Effector memory CD4-positive, alpha-beta T cell (primary cell): Measurements from ENCODE around the gene ADGRG4.
"Not testable (repeated sequence)": the region's sequence is repeated elsewhere in the genome, so short reads cannot be mapped to it uniquely, and the experiment has no call there.

Source experiments
- DNase-seq, 3 donors: peaks; one replicate each; pipeline ENCODE4 v3.0.0-alpha.2; 2020
- H3K27ac ChIP-seq: 2 replicates; pipeline ENCODE4 v1.7.0; 2013; ENCODE audit warnings: mild to moderate bottlenecking, low read length, moderate library complexity; ENCODE audit not compliant: insufficient read depth, poor library complexity, severe bottlenecking
- H3K27me3 ChIP-seq: replicated peaks from 2 replicates; pipeline ENCODE4 v1.7.0; 2013; ENCODE audit warnings: mild to moderate bottlenecking, low read length; ENCODE audit not compliant: insufficient read depth, control insufficient read depth, poor library complexity, severe bottlenecking
- H3K36me3 ChIP-seq: 2 replicates; pipeline ENCODE4 v1.7.0; 2013; ENCODE audit warnings: mild to moderate bottlenecking, low read length, moderate library complexity; ENCODE audit not compliant: control insufficient read depth, insufficient read depth
- H3K4me1 ChIP-seq: 2 replicates; pipeline ENCODE4 v1.7.0; 2013; ENCODE audit warnings: low read length, mild to moderate bottlenecking; ENCODE audit not compliant: control insufficient read depth, insufficient read depth, poor library complexity, severe bottlenecking
- H3K4me3 ChIP-seq: 2 replicates; pipeline ENCODE4 v1.7.0; 2013; ENCODE audit warnings: low read length, low read depth, mild to moderate bottlenecking; ENCODE audit not compliant: insufficient read depth, poor library complexity, severe bottlenecking
- H3K9me3 ChIP-seq: 2 replicates; pipeline ENCODE4 v1.7.0; 2013; ENCODE audit warnings: mild to moderate bottlenecking, low read length, moderate library complexity; ENCODE audit not compliant: control insufficient read depth
- total RNA-seq, 3 donors: gene quantifications; one replicate each; lab custom pipeline; 2026; lab: John Stamatoyannopoulos, UW

ADGRG4 gene, protein sequence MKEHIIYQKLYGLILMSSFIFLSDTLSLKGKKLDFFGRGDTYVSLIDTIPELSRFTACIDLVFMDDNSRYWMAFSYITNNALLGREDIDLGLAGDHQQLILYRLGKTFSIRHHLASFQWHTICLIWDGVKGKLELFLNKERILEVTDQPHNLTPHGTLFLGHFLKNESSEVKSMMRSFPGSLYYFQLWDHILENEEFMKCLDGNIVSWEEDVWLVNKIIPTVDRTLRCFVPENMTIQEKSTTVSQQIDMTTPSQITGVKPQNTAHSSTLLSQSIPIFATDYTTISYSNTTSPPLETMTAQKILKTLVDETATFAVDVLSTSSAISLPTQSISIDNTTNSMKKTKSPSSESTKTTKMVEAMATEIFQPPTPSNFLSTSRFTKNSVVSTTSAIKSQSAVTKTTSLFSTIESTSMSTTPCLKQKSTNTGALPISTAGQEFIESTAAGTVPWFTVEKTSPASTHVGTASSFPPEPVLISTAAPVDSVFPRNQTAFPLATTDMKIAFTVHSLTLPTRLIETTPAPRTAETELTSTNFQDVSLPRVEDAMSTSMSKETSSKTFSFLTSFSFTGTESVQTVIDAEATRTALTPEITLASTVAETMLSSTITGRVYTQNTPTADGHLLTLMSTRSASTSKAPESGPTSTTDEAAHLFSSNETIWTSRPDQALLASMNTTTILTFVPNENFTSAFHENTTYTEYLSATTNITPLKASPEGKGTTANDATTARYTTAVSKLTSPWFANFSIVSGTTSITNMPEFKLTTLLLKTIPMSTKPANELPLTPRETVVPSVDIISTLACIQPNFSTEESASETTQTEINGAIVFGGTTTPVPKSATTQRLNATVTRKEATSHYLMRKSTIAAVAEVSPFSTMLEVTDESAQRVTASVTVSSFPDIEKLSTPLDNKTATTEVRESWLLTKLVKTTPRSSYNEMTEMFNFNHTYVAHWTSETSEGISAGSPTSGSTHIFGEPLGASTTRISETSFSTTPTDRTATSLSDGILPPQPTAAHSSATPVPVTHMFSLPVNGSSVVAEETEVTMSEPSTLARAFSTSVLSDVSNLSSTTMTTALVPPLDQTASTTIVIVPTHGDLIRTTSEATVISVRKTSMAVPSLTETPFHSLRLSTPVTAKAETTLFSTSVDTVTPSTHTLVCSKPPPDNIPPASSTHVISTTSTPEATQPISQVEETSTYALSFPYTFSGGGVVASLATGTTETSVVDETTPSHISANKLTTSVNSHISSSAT (N-terminal part only)
- total RNA-seq: 0 reads per million in 3 donors

DNA sequence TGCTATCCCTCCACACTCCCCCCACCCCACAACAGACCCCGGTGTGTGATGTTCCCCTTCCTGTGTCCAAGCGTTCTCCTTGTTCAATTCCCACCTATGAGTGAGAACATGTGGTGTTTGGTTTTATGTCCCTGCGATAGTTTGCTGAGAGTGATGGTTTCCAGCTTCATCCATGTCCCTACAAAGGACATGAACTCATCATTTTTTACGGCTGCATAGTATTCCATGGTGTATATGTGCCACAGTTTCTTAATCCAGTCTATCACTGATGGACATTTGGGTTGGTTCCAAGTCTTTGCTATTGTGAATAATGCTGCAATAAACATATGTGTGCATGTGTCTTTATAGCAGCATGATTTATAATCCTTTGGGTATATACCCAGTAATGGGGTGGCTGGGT, at the start of gene ADGRG4:
ADGRG4 (plus strand) TSS at position 243 of the 400 bp plus-strand sequence. CDS start 7,815 bp downstream, outside the sequence.
- not testable (repeated sequence) for H3K4me1 ChIP-seq, DNase-seq

DNA sequence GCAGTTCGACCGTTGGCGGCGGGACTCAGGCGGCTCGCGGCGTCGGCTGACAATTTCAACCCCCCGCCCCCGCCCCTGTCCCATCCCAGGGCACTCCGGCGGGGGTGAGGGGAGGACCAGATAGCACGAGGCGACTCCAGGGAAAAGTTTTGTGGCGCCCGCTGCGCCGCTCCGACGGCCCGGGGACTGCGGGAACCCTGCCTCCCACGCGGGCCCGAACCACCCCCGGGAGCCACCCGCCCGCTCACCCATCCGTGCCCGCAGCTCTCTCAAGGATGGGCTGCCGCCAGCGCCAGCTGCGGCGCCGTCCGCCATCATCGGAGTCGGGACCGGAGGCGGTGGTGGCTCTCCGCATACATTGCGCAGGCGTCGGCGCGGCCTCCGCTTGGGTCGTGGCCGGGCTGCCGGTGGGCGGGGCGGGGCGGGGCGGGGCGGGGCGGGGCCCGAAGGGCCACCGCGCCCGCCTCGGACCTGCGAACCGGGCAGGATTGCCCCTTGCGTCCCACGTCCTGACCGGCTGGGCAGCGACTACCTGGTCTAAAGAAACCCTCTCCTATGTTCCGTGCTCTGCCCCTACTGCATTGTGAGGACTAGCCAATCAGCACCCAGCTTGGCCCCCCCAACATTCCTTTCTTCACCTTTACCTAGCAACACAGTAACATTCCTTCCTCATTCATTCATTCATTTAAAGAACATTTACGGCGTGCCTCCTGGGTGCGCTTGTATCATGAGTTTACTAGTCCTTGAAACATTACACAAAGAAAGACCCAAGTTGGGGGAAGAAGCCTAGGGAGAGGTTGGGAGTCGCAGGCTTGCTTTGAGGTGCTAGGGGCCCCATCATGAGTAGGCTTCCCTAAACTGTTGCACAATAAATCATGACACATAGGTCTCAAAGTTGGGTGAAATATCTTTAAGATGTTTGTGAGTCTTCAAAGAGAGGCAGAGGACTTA, 49.4 kb upstream of the ADGRG4 start, which contains the start of gene MAP7D3:
MAP7D3 (minus strand) TSS at position 360 of the 951 bp plus-strand sequence; CDS start at position 318, 42 bp downstream.
- peak; percentile 47 to 60 (median 55) for DNase-seq

More for the DNA sequence above, at the start of gene ADGRG4:
- not testable (repeated sequence) for H3K27ac ChIP-seq, H3K27me3 ChIP-seq, H3K4me3 ChIP-seq, H3K9me3 ChIP-seq, H3K36me3 ChIP-seq

DNA sequence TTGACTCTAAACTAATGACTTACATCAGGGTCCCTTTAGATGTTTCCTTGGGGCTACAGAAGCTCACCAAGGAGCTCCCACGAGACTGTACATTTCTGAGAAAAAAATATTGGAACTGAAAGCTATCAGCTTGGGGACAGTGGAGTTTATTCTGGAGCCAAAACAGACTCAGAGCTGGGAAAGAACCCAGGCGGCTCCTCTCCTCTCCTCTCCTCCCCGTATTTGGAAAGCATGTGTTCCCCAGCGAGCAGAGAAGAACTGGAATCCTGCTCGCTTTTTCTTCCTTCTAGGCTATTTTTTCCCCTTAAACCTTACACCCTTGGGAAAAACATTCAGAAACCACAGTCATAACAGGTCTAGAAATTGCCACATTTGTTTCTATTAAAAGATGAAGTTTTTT, 45.2 kb upstream of the ADGRG4 start:
- DNase-seq: no peak
- no peaks in the 10 kb centered on the region for H3K4me1 ChIP-seq
- no peaks in the 10 kb centered on the region for H3K27me3 ChIP-seq
- H3K4me3 ChIP-seq: no peak overlapping the region
- no peaks in the 10 kb centered on the region for H3K9me3 ChIP-seq
- H3K27ac ChIP-seq: no peak overlapping the region
- H3K36me3 ChIP-seq: no peaks in the 10 kb centered on the region

More for the DNA sequence above, 49.4 kb upstream of the ADGRG4 start, which contains the start of gene MAP7D3:
- no peaks in the 10 kb centered on the region for H3K27me3 ChIP-seq
- H3K27ac ChIP-seq: peak within 1 kb of the TSS; percentile 57
- peak within 1 kb of the TSS; percentile 68 for H3K4me3 ChIP-seq
- no peaks in the 10 kb centered on the region for H3K9me3 ChIP-seq
- H3K4me1 ChIP-seq: no peaks in the 10 kb centered on the region
- no peaks in the 10 kb centered on the region for H3K36me3 ChIP-seq

DNA sequence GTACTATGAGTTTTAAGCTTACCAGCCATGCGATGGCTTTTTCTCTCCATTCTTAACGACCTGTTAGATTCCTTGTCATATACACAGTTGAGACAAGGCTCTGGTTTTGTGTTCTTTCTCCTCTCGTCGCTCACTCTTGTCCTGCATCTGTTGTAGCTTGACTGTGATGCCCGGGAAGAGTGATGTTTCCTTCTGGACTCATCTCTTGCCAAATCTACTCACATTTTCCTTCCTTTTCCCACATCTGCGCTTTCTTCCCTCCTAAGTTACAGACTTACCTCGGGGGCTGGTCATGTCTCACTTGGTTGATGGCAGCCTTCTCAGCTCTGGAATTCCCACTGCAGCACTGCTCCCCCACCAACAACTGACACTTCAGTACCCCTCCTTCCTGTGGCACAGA, 44.7 kb upstream of the ADGRG4 start:
- no peak for DNase-seq

DNA sequence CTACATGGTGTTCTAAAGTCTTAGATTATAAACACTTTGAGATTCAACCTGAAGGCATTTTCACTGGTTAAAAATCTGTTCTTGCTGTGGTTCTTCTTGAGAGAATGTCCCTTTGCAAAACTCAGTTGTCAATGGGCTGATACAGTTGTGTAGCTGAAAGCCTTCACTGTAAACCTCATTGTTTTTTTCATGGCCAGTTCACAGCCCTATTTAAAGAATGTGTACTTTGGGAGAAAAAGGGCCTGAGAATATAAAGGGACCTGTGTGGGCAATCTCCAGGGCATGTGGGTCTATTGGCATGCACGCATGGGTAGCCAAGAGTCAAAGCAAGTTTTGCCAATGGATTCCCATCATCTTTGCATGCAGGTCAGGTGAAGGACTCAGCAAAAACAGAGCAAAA, 41.8 kb upstream of the ADGRG4 start:
- Histone ChIP-seq H3K27ac (no peak overlapping the region), H3K9me3 (no peaks in the 10 kb centered on the region), H3K27me3 (no peaks in the 10 kb centered on the region), H3K4me1 (no peaks in the 10 kb centered on the region), H3K36me3 (no peaks in the 10 kb centered on the region), H3K4me3 (no peak overlapping the region)
- DNase-seq: no peak

More for the DNA sequence above, 44.7 kb upstream of the ADGRG4 start:
- H3K27me3 ChIP-seq: no peaks in the 10 kb centered on the region
- no peaks in the 10 kb centered on the region for H3K36me3 ChIP-seq
- H3K9me3 ChIP-seq: no peaks in the 10 kb centered on the region
- H3K27ac ChIP-seq: no peak overlapping the region
- H3K4me1 ChIP-seq: no peaks in the 10 kb centered on the region
- H3K4me3 ChIP-seq: no peak overlapping the region

DNA sequence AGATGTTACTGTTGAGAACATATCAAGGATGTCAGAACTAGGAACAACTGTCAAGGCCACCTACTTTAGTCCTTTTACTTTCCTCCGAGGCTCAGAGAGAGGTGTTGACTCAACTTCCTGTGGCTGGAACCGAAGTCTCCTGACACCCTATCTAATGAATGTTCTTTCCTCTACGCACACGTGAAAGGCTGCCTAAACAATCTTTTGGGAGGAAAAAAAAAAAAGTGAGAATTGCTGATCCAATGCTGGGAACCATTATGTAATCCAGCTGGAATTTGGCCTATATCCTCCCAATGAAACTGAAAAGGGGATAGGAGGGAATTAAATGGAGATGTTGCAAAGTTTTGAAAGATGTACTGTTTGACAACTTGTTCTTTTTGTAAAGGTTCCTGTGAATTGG, 41.2 kb upstream of the ADGRG4 start:
- no peak for DNase-seq
- no peaks in the 10 kb centered on the region for H3K36me3 ChIP-seq
- H3K27me3 ChIP-seq: no peaks in the 10 kb centered on the region
- H3K9me3 ChIP-seq: no peaks in the 10 kb centered on the region
- no peak overlapping the region for H3K27ac ChIP-seq
- no peak overlapping the region for H3K4me3 ChIP-seq
- no peaks in the 10 kb centered on the region for H3K4me1 ChIP-seq

DNA sequence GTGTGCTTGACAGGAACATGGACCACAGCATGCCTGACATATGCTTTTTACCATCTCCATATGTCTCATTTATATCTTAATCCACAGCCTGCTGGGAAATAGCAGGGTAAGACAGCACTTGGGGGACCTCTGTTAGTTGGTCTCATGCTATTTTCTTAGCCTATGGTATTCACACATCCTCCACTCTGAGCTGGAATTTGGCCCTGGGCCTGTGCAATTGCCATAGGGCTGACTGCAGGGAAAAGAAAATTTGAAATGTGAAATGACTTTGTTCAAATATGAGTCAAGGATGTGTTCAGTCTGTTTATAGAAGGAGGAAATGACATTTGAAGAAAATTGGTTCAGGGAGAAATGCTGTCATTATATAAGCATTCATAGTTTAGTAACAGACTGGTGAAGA, 40.0 kb upstream of the ADGRG4 start:
- Histone ChIP-seq H3K27ac (no peak overlapping the region), H3K4me3 (no peak overlapping the region), H3K4me1 (no peaks in the 10 kb centered on the region), H3K9me3 (no peaks in the 10 kb centered on the region), H3K36me3 (no peaks in the 10 kb centered on the region), H3K27me3 (no peaks in the 10 kb centered on the region)
- DNase-seq: no peak

DNA sequence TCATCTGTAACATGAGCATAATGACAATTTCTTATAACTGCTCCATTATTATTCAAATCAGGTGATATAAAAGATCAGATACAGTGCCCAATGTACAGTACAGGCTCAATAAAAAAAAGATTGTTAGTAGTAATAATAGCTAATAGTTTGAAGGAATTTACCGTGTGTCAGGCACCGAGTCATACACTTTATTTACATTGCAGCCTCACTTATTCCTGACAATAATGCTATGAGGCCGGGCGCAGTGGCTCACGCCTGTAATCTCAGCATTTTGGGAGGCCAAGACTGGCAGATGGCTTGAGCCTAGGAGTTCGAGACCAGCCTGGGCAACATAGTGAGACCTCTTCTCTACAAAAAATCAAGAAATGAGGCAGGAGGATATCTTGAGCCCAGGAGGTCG, 39.4 kb upstream of the ADGRG4 start:
- H3K36me3 ChIP-seq: no peaks in the 10 kb centered on the region
- no peaks in the 10 kb centered on the region for H3K9me3 ChIP-seq
- no peaks in the 10 kb centered on the region for H3K27me3 ChIP-seq
- no peak overlapping the region for H3K27ac ChIP-seq
- no peaks in the 10 kb centered on the region for H3K4me1 ChIP-seq
- H3K4me3 ChIP-seq: no peak overlapping the region
- DNase-seq: no peak

DNA sequence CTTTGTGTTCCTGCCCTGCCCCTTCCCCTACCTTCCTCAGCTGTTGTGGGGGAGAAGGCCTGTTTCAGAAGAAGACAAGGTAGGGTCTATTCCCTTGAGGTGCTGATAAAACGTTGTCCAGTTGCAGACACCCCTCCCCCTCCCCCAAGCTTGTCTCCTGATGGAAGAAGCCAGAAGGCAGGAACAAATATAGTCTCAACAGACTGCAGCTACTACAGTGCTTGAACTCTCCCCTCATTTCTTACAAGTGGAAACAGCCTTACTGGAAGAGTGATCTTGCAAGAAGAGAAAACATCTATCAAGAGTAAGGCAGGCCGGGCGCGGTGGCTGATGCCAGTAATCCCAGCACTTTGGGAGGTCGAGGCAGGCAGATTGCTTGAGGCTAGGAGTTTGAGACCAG, 38.5 kb upstream of the ADGRG4 start:
- no peaks in the 10 kb centered on the region for H3K9me3 ChIP-seq
- no peak for DNase-seq
- no peak overlapping the region for H3K4me3 ChIP-seq
- H3K27me3 ChIP-seq: no peaks in the 10 kb centered on the region
- H3K36me3 ChIP-seq: no peaks in the 10 kb centered on the region
- H3K27ac ChIP-seq: no peak overlapping the region
- H3K4me1 ChIP-seq: no peaks in the 10 kb centered on the region
